Measurements from ENCODE around the gene HELLS. TPM values are rescaled to one million over a fixed set of nuclear protein-coding genes. Genes with fewer than 3 reads are reported as not detected.

HELLS gene
- total and polyA plus RNA-seq, 10 of the 15 experiments (the other 5 are each of a cell fraction or from before 2014, with no cell fraction given) = 33.9 to 159 (median 123) TPM

- H3K79me2 ChIP-seq (ENCODE audit: control insufficient read depth, insufficient read depth, low read length) = no peaks in the 10 kb centered on the region
- H3K4me2 ChIP-seq (ENCODE audit: control insufficient read depth, insufficient read depth) = no peak overlapping the region
- no peaks in the 10 kb centered on the region for H3K4me1 ChIP-seq (ENCODE audit: control insufficient read depth, insufficient read depth, low read length)
- no peak overlapping the region for H3K4me3 ChIP-seq
- H3K27ac ChIP-seq (ENCODE audit: control insufficient read depth, insufficient read depth) = no peak overlapping the region
- in situ Hi-C loops (cut with MboI) (no loop called here), intact Hi-C loops (cut with micrococcal nuclease; ENCODE audit: unreplicated experiment) (no loop called here)
- H3K9ac ChIP-seq (ENCODE audit: control insufficient read depth, insufficient read depth, low read length) = no peak overlapping the region
- H4K20me1 ChIP-seq (ENCODE audit: control insufficient read depth, insufficient read depth) = no peaks in the 10 kb centered on the region
- ChIA-PET RAD21 (ENCODE audit: unreplicated experiment) (no interaction called here), CTCF (interaction anchor here (1.0 kb wide), 1 partner anchor 619 kb away, joined by 3 read pairs; no protein-coding TSS in a partner anchor), SMC1A (ENCODE audit: uncharacterized antibody, unreplicated experiment) (no interaction called here), POLR2A (no interaction called here)
- DNase-seq (ENCODE audit: low read depth, low spot score) = no peak
- 84% methylated on average over 2 of the region's 2 CpGs for WGBS (ENCODE audit: insufficient coverage, insufficient replicate concordance, low lambda C conversion rate, missing lambda C conversion rate)
- H3K27me3 ChIP-seq (replicated peaks in 1 of 2; ENCODE audit: control insufficient read depth in 2 of 2, insufficient read depth in 2 of 2, low read length in 1 of 2) = no peaks in the 10 kb centered on the region
- no peak for TF ChIP-seq PAX8 (IDR thresholded peaks at IDR 0.05)
- no peak for TF ChIP-seq SIX5 (IDR thresholded peaks at IDR 0.05; ENCODE audit: low read depth, low read length, severe bottlenecking)
- TF ChIP-seq E2F4 (IDR thresholded peaks at IDR 0.05; ENCODE audit: low read depth, low read length) = no peak
- TF ChIP-seq BCL11A (IDR thresholded peaks at IDR 0.05; ENCODE audit: low read depth, low read length) = no peak
- no peak for TF ChIP-seq CBFB (IDR thresholded peaks at IDR 0.05; ENCODE audit: low read depth)
- no peak for TF ChIP-seq NRF1 (conservative IDR thresholded peaks at IDR 0.05; ENCODE audit: low read depth, low read length)
- no peak for TF ChIP-seq SRF (IDR thresholded peaks at IDR 0.05; ENCODE audit: low read depth in 2 of 2, low read length in 2 of 2)
- ATAC-seq = no peak
- no peaks in the 10 kb centered on the region for H3K9me3 ChIP-seq (replicated peaks; ENCODE audit: control insufficient read depth, insufficient read depth, low read length)
- no TSS peak for BruUV-seq (replicated peaks)
- no peak for FAIRE-seq
- no peaks in the 10 kb centered on the region for H3K36me3 ChIP-seq (ENCODE audit: control insufficient read depth in 2 of 2, insufficient read depth in 2 of 2, low read length in 1 of 2)
- H2AFZ ChIP-seq (ENCODE audit: control insufficient read depth, low read depth, low read length) = no peak overlapping the region
These were observed 80.9 kb downstream of the HELLS start for GRCh38 chr10:94626476-94626875.

- ChIA-PET RAD21 (ENCODE audit: unreplicated experiment) (no interaction called here), POLR2A (no interaction called here), SMC1A (ENCODE audit: uncharacterized antibody, unreplicated experiment) (interaction anchor here (1.3 kb wide), 1 partner anchor 15 kb away, joined by 5 read pairs; no protein-coding TSS in a partner anchor), CTCF (interaction anchor here (1.3 kb wide), 1 partner anchor 735 kb away, joined by 3 read pairs; no protein-coding TSS in a partner anchor)
- Histone ChIP-seq H3K36me3 (ENCODE audit: control insufficient read depth in 2 of 2, insufficient read depth in 2 of 2, low read length in 1 of 2) (no peaks in the 10 kb centered on the region), H3K4me3 (no peak overlapping the region), H4K20me1 (ENCODE audit: control insufficient read depth, insufficient read depth) (no peaks in the 10 kb centered on the region), H3K27me3 (replicated peaks in 1 of 2; ENCODE audit: control insufficient read depth in 2 of 2, insufficient read depth in 2 of 2, low read length in 1 of 2) (no peaks in the 10 kb centered on the region), H2AFZ (ENCODE audit: control insufficient read depth, low read depth, low read length) (no peak overlapping the region), H3K4me1 (ENCODE audit: control insufficient read depth, insufficient read depth, low read length) (no peaks in the 10 kb centered on the region), H3K79me2 (ENCODE audit: control insufficient read depth, insufficient read depth, low read length) (no peaks in the 10 kb centered on the region), H3K9ac (ENCODE audit: control insufficient read depth, insufficient read depth, low read length) (no peak overlapping the region), H3K9me3 (replicated peaks; ENCODE audit: control insufficient read depth, insufficient read depth, low read length) (no peaks in the 10 kb centered on the region; the same call in 2 of the 3 replicates), H3K27ac (ENCODE audit: control insufficient read depth, insufficient read depth) (no peak overlapping the region), H3K4me2 (ENCODE audit: control insufficient read depth, insufficient read depth) (no peak overlapping the region)
- no peak for DNase-seq (ENCODE audit: low read depth, low spot score)
- intact Hi-C loops (cut with micrococcal nuclease; ENCODE audit: unreplicated experiment) (no loop called here), in situ Hi-C loops (cut with MboI) (no loop called here)
- BruUV-seq (replicated peaks) = no TSS peak
- FAIRE-seq = no peak
- WGBS (ENCODE audit: insufficient coverage, insufficient replicate concordance, low lambda C conversion rate, missing lambda C conversion rate) = 73% methylated on average over 1 of the region's 1 CpG
- ATAC-seq = no peak
- TF ChIP-seq NFXL1 (IDR thresholded peaks at IDR 0.05; ENCODE audit: borderline replicate concordance) = no peak
- no peak for TF ChIP-seq ATF3 (IDR thresholded peaks at IDR 0.05; ENCODE audit: borderline replicate concordance, extremely low read depth, low read depth, low read length)
- no peak for TF ChIP-seq KDM1A (IDR thresholded peaks at IDR 0.05; ENCODE audit: borderline replicate concordance)
- no peak for TF ChIP-seq PBX3 (IDR thresholded peaks at IDR 0.05; ENCODE audit: insufficient replicate concordance, low read depth, low read length)
- no peak for TF ChIP-seq CEBPB (IDR thresholded peaks at IDR 0.05; ENCODE audit: borderline replicate concordance in 1 of 2, low read depth in 2 of 2, low read length in 2 of 2)
- no peak for TF ChIP-seq RAD51 (IDR thresholded peaks at IDR 0.05)
These were observed 81.9 kb downstream of the HELLS start for GRCh38 chr10:94627511-94627910.

All from GM12878 (cell line).